Body of pancreas (tissue), 4 donors: ENCODE measurements around the gene MATR3. TPM values are rescaled to one million over a fixed set of nuclear protein-coding genes. Genes with fewer than 3 reads are reported as not detected.
"Not testable (repeated sequence)": the region's sequence is repeated elsewhere in the genome, so short reads cannot be mapped to it uniquely, and the experiment has no call there.

Experiments used
- ATAC-seq: fragments of 150-250 bp; one replicate; pipeline ENCODE4 v1.9.1; 2016
- DNase-seq, 4 donors: peaks; one replicate each; pipeline ENCODE4 v3.0.0-alpha.2; 2019
- H3K27ac ChIP-seq, 4 donors: fragments of 200-600 bp; sonication (generic); 1 replicate in 3 of 4; 2 replicates in 1 of 4; pipeline versions ENCODE4 v1.5.1 to v1.6.1; 2016 to 2019; ENCODE audit warnings: mild to moderate bottlenecking in 1 of 4, mixed read lengths in 1 of 4, moderate library complexity in 1 of 4
- H3K27me3 ChIP-seq, 2 donors: fragments of 200-600 bp; sonication (generic); one replicate each; pipeline ENCODE4 v1.6.0; 2016; ENCODE audit warnings: mild to moderate bottlenecking in 1 of 2
- H3K36me3 ChIP-seq, 2 donors: fragments of 200-600 bp; sonication (generic); replicated peaks in 1 of 2; 2 replicates each; pipeline ENCODE4 v1.5.1; 2016; ENCODE audit warnings: low read depth in 2 of 2; ENCODE audit not compliant: insufficient read depth in 1 of 2
- H3K4me1 ChIP-seq: fragments of 200-600 bp; sonication (generic); one replicate; pipeline ENCODE4 v1.6.0; 2016
- H3K4me3 ChIP-seq, 2 donors: fragments of 200-600 bp; sonication (generic); 1 replicate in 1 of 2; 2 replicates in 1 of 2; pipeline ENCODE4 v1.5.1; 2016 to 2019
- H3K9me3 ChIP-seq, 3 donors: fragments of 200-600 bp; sonication (generic); 1 replicate in 2 of 3; 2 replicates in 1 of 3; pipeline ENCODE4 v1.5.1; 2016
- POLR2A ChIP-seq, 3 donors: fragments of 450-650 bp; IDR thresholded peaks; one replicate each; pipeline ENCODE4 v1.6.1; 2016; ENCODE audit warnings: antibody characterized with exemption in 3 of 3, mild to moderate bottlenecking in 2 of 3
- WGBS, 2 donors: methylation state at CpG; one replicate each; pipeline ENCODE4 v1.1.5; 2017; 5-methylcytosine and 5-hydroxymethylcytosine counted together
- intact Hi-C: fragments of 100-400 bp; cut with DNase I; formaldehyde crosslinking; loops from one replicate; pipeline ENCODE4 v1.15.1; 2023
- total RNA-seq, 2 donors: library from RNA; depleted of rRNA; stranded (reverse); fragments of >200 nt; gene quantifications; one replicate each; pipeline ENCODE4 v1.1.0, GENCODE V29; 2016
- TF ChIP-seq, protein P1 (sequence below), 7 experiments: fragments of 450-650 bp in 4 of 7; fragments of 200-600 bp in 3 of 7; sonication (generic) in 3 of 7; IDR thresholded peaks; one replicate each; pipeline ENCODE4 v1.5.1; 2016 to 2019; ENCODE audit warnings: antibody characterized with exemption in 7 of 7

Gene MATR3
- total RNA-seq, 2 donors from 2014 or later: 99.2 to 160 TPM

DNA sequence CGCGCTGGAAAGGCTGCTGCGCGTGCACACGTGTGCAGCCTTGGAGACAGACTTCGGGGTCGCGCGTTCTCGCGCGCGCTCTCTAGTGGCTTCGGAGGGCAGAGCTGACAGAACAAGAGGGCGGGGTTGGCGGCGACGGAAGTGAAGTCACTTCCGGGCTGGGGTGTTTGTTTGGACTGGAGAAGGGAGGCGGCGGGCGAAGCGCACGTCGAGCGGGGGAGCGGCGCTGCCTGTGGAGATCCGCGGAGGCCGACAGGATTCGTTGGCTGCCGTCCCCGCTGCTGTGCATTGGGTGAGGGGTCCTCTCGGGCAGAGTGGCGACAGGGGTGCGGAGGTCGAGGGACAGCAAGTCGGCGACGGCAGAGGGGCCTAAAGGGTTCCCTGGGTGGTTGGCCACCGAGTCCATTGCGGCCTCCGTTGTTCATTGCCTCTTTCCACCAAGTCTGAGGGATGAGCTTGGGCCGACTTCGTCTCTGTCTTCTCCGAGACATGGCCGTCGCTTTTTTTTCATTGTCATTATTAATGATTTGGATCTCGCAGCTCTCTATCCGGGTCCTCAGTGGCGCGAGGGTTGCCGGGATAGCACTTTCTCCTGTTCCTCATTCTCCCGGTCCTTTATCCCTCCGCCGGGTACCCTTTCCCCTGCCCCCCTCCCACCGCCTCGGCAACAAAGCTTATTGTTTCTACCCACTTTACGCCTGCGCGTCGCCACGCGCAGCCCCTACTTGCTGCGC, 48.3 kb downstream of the MATR3 start, which contains the start of gene PAIP2:
PAIP2 (plus strand) TSS at position 166 of the 734 bp plus-strand sequence. CDS start 21,931 bp downstream, outside the sequence.
- peak; percentile 96 to 98 (median 98) for DNase-seq
- peaks cover 24% of the 10 kb centered on the region for H3K4me1 ChIP-seq
- ATAC-seq: peak; percentile 99
- 0 to 1% methylated on average over 38 to 66 of the region's 66 CpGs for WGBS, 2 donors
- TF ChIP-seq, protein P1, sequence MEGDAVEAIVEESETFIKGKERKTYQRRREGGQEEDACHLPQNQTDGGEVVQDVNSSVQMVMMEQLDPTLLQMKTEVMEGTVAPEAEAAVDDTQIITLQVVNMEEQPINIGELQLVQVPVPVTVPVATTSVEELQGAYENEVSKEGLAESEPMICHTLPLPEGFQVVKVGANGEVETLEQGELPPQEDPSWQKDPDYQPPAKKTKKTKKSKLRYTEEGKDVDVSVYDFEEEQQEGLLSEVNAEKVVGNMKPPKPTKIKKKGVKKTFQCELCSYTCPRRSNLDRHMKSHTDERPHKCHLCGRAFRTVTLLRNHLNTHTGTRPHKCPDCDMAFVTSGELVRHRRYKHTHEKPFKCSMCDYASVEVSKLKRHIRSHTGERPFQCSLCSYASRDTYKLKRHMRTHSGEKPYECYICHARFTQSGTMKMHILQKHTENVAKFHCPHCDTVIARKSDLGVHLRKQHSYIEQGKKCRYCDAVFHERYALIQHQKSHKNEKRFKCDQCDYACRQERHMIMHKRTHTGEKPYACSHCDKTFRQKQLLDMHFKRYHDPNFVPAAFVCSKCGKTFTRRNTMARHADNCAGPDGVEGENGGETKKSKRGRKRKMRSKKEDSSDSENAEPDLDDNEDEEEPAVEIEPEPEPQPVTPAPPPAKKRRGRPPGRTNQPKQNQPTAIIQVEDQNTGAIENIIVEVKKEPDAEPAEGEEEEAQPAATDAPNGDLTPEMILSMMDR (IDR thresholded peaks at IDR 0.05): peak; percentile 71 to 91 (median 88)
- TF ChIP-seq POLR2A (IDR thresholded peaks at IDR 0.05): peak; percentile 82 to 97 (median 96)
- peak within 1 kb of the TSS; percentile 88 to 99 (median 96) for H3K27ac ChIP-seq
- no peaks in the 10 kb centered on the region for H3K27me3 ChIP-seq
- no peaks in the 10 kb centered on the region for H3K9me3 ChIP-seq
- peak within 1 kb of the TSS; percentile 41 to 69 for H3K4me3 ChIP-seq
- H3K36me3 ChIP-seq: no peaks in the 10 kb centered on the region
- intact Hi-C loops: no loop called here

DNA sequence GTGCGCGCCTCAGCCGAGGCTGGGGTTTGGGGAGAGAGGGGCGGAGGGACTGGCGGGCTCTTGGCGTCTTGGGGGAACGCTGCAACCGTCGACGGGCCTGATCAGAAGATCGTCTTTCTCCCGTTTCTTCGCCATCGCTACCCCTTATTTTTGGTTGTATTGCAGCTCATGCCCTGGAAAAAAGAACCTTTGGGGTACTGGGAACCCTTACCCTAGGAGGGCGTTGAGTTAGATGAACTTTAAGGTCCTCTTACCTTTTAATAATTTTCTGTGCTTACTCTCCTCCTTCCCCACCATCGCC, 48.8 kb downstream of the MATR3 start:
- intact Hi-C loops: no loop called here
- peaks cover 24% of the 10 kb centered on the region for H3K4me1 ChIP-seq
- no peaks in the 10 kb centered on the region for H3K9me3 ChIP-seq
- no peaks in the 10 kb centered on the region for H3K27me3 ChIP-seq
- WGBS, 2 donors: 0 to 1% methylated on average over 16 of the region's 16 CpGs
- no peaks in the 10 kb centered on the region for H3K36me3 ChIP-seq
- TF ChIP-seq POLR2A (IDR thresholded peaks at IDR 0.05): no peak
- TF ChIP-seq, protein P1 (IDR thresholded peaks at IDR 0.05): no peak
- DNase-seq (no peak), ATAC-seq (no peak)
- H3K4me3 ChIP-seq: peak overlapping the region; percentile 41 to 69
- H3K27ac ChIP-seq: peak overlapping the region in 3 of 4 donors; percentile 88 to 99 (median 98)

DNA sequence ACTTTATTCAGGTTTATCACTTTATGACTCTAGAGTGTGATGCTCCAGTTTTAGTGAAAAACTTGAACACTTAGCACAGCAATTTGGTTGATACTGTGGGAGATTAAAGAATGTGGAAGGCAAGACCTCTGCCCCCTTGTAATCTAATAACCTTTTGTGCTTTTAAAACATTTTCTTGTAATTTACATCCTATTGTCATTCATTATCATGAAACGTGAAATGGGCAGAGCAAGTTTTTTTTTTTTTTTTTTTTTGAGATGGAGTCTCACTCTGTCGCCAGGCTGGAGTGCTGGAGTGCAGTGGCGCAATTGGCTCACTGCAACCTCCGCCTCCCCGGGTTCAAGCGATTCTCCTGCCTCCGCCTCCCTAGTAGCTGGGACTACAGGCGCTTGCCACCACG, 49.9 kb downstream of the MATR3 start:
- ATAC-seq: no peak
- Histone ChIP-seq H3K27ac (no peak overlapping the region), H3K9me3 (no peaks in the 10 kb centered on the region), H3K4me1 (peaks cover 24% of the 10 kb centered on the region), H3K27me3 (no peaks in the 10 kb centered on the region), H3K4me3 (no peak overlapping the region), H3K36me3 (no peaks in the 10 kb centered on the region)
- DNase-seq: no peak
- WGBS, 2 donors: 76 to 82% methylated on average over 9 of the region's 9 CpGs
- intact Hi-C loops: no loop called here
- no peak for TF ChIP-seq POLR2A (IDR thresholded peaks at IDR 0.05)
- TF ChIP-seq, protein P1 (IDR thresholded peaks at IDR 0.05): no peak

DNA sequence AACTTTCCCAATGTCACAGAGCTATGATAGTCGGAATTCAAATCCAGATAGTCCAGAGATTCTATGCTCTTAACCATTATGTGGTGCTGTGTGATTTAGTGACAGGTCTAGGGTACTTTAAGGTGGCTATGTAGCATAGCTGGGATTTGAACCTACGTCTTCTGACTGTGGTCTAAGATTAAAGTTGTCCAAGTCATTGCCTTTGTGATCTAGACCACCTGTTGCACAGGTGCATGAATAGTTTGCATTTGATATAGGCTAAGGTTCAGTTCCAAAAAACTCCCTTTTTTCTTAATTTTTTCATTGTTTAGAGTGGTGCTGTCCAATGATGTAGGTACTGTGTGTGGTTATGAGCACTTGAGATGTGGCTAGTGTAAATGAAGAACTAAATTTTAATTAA, 50.6 kb downstream of the MATR3 start:
- peaks cover 24% of the 10 kb centered on the region for H3K4me1 ChIP-seq
- ATAC-seq: no peak
- WGBS, 2 donors: 47 to 50% methylated on average over 2 of the region's 2 CpGs
- intact Hi-C loops: no loop called here
- H3K36me3 ChIP-seq: no peaks in the 10 kb centered on the region
- DNase-seq: no peak
- no peaks in the 10 kb centered on the region for H3K9me3 ChIP-seq
- H3K27me3 ChIP-seq: no peaks in the 10 kb centered on the region
- H3K4me3 ChIP-seq: no peak overlapping the region
- TF ChIP-seq, protein P1 (IDR thresholded peaks at IDR 0.05): no peak
- no peak for TF ChIP-seq POLR2A (IDR thresholded peaks at IDR 0.05)
- no peak overlapping the region for H3K27ac ChIP-seq

DNA sequence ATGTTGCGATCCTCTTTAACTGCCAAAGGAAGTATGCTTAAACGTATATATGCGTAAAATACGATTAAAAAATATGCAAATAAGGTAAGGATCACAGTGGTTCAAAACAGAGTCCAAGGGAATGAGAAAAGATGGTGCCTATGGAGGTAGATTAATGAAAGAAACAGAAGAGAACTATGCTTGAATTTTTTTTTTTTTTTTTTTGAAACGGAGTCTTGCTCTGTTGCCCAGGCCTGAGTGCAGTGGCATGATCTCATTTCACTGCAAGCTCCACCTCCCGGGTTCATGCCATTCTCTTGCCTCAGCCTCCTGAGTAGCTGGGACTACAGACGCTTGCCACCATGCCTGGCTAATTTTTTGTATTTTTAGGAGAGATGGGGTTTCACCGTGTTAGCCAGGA, 51.9 kb downstream of the MATR3 start:
- WGBS, 2 donors: 92 to 93% methylated on average over 8 of the region's 8 CpGs
- ATAC-seq, DNase-seq, H3K9me3 ChIP-seq, intact Hi-C loops, H3K27ac ChIP-seq, H3K36me3 ChIP-seq, H3K27me3 ChIP-seq, H3K4me3 ChIP-seq: not testable (repeated sequence)
- peaks cover 24% of the 10 kb centered on the region for H3K4me1 ChIP-seq

DNA sequence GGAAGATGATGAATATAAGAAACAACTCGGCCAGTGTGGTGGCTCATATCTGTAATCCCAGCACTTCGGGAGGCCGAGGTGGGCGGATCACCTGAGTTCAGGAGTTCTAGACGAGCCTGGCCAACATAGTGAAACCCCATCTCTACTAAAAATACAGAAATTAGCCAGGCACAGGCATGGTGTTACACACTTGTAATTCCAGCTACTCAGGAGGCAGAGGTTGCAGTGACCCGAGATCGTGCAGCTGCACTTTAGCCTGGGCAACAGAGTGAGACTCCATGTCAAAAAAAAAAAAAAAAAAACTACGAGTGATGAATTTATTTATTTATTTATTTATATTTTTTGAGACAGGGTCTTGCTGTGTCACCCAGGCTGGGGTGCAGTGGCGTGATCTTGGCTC, 54.3 kb downstream of the MATR3 start:
- H3K27ac ChIP-seq, DNase-seq, H3K27me3 ChIP-seq, intact Hi-C loops, H3K4me3 ChIP-seq, H3K9me3 ChIP-seq, H3K36me3 ChIP-seq, ATAC-seq: not testable (repeated sequence)
- peaks cover 15% of the 10 kb centered on the region for H3K4me1 ChIP-seq
- 93 to 97% methylated on average over 9 of the region's 9 CpGs for WGBS, 2 donors
